Mesodermal cell (in vitro differentiated cells): ENCODE measurements around the gene CTIF.

ENCODE experiments used
- H3K27ac ChIP-seq: 2 replicates; pipeline ENCODE4 v1.7.0; 2013; ENCODE audit warnings: mild to moderate bottlenecking, low read depth, low read length, moderate library complexity; ENCODE audit not compliant: severe bottlenecking
- H3K36me3 ChIP-seq: 2 replicates; pipeline ENCODE4 v1.7.1; 2013; ENCODE audit warnings: mild to moderate bottlenecking, low read length, moderate library complexity; ENCODE audit not compliant: control insufficient read depth, insufficient read depth
- H3K4me1 ChIP-seq: one replicate; pipeline ENCODE4 v1.7.1; 2013; ENCODE audit warnings: mild to moderate bottlenecking, low read length; ENCODE audit not compliant: insufficient read depth, control insufficient read depth, poor library complexity, severe bottlenecking
- H3K4me3 ChIP-seq: 2 replicates; pipeline ENCODE4 v1.7.0; 2013; ENCODE audit warnings: low read length, control low read depth, mild to moderate bottlenecking; ENCODE audit not compliant: insufficient read depth, poor library complexity, severe bottlenecking; ENCODE audit errors: extremely low read depth
- H3K9me3 ChIP-seq: 2 replicates; pipeline ENCODE4 v1.7.1; 2013; ENCODE audit warnings: mild to moderate bottlenecking, low read length, moderate library complexity; ENCODE audit not compliant: control insufficient read depth
- WGBS, 2 experiments: methylation state at CpG; one replicate each; pipeline ENCODE4 v1.1.5; 2013; ENCODE audit warnings: missing lambda C conversion rate in 2 of 2; ENCODE audit not compliant: insufficient coverage in 2 of 2; 5-methylcytosine and 5-hydroxymethylcytosine counted together

CTIF gene

GRCh38 chr18:48824231-48824970 lies 285.6 kb downstream of the CTIF start:
- Histone ChIP-seq H3K36me3 (peaks cover 24% of the 10 kb centered on the region), H3K27ac (no peak overlapping the region), H3K9me3 (peaks cover 12% of the 10 kb centered on the region), H3K4me1 (peaks cover 42% of the 10 kb centered on the region), H3K4me3 (no peak overlapping the region)
- 95 to 97% methylated on average over 11 to 13 of the region's 14 CpGs for WGBS, 2 experiments

DNA sequence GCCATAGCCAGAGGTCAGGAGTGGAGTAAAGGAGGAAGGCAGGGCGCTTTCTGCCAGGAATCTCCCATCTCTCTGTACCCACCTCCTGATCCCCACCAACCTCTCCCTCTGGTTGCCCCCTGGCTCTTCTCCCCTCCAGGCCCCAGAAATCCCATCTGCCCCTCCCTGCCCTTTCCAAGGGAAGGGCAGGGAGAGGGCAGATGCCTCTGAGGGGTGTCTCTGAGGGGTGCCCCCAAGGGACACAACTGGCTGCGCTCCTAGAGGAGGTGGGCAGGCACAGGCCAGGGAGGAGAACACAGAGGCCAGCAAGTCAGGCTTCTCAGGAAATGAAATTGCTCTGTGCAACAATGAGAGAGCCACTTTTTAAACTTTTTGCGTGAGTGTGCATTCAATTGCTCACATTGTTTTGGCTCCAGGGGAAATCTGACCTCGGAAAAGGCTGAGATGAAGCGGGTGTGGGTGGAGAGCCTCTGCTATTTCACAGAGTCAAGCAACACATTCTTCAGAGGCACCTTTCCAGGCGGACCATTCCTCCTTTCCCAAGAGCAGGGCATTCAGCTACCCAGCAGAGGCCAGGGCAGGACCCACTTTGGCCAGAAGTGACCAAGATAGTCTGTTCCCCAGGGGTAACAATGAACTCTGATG lies 286.4 kb downstream of the CTIF start:
- 73 to 92% methylated on average over 4 of the region's 6 CpGs for WGBS, 2 experiments
- H3K27ac ChIP-seq, result peak overlapping the region; percentile 49
- H3K36me3 ChIP-seq, result peaks cover 23% of the 10 kb centered on the region
- H3K4me1 ChIP-seq, result peaks cover 50% of the 10 kb centered on the region
- no peak overlapping the region for H3K4me3 ChIP-seq
- H3K9me3 ChIP-seq, result peaks cover 12% of the 10 kb centered on the region

- H3K27ac ChIP-seq, result peak overlapping the region; percentile 98
- peaks cover 16% of the 10 kb centered on the region for H3K36me3 ChIP-seq
- peaks cover 56% of the 10 kb centered on the region for H3K4me1 ChIP-seq
- H3K9me3 ChIP-seq, result peaks cover 12% of the 10 kb centered on the region
- H3K4me3 ChIP-seq, result no peak overlapping the region
- WGBS, 2 experiments, result 89 to 97% methylated on average over 5 to 6 of the region's 7 CpGs
Measured at GRCh38 chr18:48826271-48826670, 287.4 kb downstream of the CTIF start.

DNA sequence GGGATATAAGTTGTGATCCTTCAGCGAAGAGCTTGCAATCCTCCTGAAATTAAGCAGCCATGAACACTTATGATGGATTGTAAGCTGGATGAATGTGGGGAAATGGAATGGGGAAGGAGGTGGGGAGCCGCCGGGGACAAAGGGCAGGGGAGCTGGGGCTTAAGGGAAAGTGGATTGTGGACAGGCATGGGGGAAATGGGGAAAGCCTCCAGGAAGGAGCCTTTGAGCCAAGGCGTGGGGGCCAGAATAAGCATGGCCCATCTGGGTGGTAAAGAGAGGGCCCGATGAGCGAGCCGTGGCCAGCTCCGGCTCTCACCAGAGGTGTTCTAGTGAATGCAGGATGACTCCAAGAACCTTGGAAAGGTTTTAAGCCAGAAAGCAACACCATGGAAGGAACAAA lies 288.0 kb downstream of the CTIF start:
- Histone ChIP-seq H3K27ac (peak overlapping the region; percentile 98), H3K4me1 (peaks cover 59% of the 10 kb centered on the region), H3K36me3 (peaks cover 16% of the 10 kb centered on the region), H3K4me3 (no peak overlapping the region), H3K9me3 (peaks cover 12% of the 10 kb centered on the region)
- WGBS, 2 experiments, result 96 to 98% methylated on average over 6 to 8 of the region's 8 CpGs

DNA sequence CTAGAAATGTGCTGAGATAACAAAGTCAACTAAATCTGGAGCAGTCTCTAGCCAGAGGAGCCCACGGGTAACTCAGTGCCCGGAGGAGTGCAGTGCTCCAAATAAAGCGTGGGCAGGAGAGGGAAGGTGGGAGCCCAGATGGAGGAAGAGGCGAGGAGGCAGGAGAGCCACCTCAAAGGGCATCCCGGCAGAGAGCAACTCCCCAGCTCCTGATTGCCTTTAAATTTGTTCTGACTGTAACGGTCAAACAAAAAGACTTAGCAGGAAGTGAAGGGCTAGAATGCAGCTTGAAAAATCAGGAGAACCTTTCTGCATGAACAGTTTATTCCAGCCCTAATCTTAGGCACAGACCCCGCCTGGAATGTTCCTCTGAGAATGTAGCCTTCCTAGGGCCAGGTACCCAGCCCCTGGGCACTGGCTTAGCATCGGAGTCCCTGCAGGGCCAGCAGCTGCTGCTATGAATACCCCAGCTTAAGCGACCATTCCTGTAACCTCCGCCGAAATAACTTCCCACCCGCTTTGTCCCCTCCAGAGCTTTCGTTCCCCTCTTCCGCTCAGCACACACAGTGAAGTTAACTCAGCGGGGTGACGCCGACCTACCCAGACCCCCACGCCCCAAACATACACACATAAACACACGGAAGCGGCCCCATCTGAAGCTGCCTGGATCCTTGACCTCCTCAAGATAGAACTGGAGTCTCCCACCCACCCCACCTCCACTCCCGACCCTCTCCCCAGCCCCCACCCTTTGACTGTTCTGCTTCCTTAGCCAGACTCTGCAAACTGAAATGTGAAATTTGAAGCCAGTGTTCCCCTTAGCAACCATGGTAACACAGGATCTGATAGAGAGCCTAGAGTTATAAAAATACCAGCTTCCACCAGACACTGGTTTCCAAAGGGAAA lies 288.7 kb downstream of the CTIF start:
- Histone ChIP-seq H3K27ac (peak overlapping the region; percentile 98), H3K4me3 (peak overlapping the region; percentile 18), H3K4me1 (peaks cover 67% of the 10 kb centered on the region), H3K9me3 (peaks cover 12% of the 10 kb centered on the region), H3K36me3 (peaks cover 12% of the 10 kb centered on the region)
- WGBS, 2 experiments, result 27 to 33% methylated on average over 15 to 21 of the region's 21 CpGs

- no CpG with 5 or more reads among the region's 3 CpGs for WGBS, 2 experiments
- Histone ChIP-seq H3K27ac (peak overlapping the region; percentile 98), H3K36me3 (peaks cover 7% of the 10 kb centered on the region), H3K9me3 (peaks cover 6% of the 10 kb centered on the region), H3K4me3 (peak overlapping the region; percentile 18), H3K4me1 (peaks cover 73% of the 10 kb centered on the region)
Measured at GRCh38 chr18:48828194-48828545, 289.3 kb downstream of the CTIF start.

- WGBS, 2 experiments, result 34 to 49% methylated on average over 4 to 5 of the region's 15 CpGs
Measured at GRCh38 chr18:48828691-48829442, 290.0 kb downstream of the CTIF start.

GRCh38 chr18:48829443-48830149 lies 290.8 kb downstream of the CTIF start:
- H3K27ac ChIP-seq, result peak overlapping the region; percentile 98
- WGBS, 2 experiments, result 41 to 54% methylated on average over 10 to 11 of the region's 13 CpGs

More at GRCh38 chr18:48828691-48829442, 290.0 kb downstream of the CTIF start:
- H3K9me3 ChIP-seq, result no peaks in the 10 kb centered on the region
- H3K36me3 ChIP-seq, result peaks cover under 1% of the 10 kb centered on the region
- H3K27ac ChIP-seq, result peak overlapping the region; percentile 98
- peaks cover 80% of the 10 kb centered on the region for H3K4me1 ChIP-seq
- H3K4me3 ChIP-seq, result peak overlapping the region; percentile 18

DNA sequence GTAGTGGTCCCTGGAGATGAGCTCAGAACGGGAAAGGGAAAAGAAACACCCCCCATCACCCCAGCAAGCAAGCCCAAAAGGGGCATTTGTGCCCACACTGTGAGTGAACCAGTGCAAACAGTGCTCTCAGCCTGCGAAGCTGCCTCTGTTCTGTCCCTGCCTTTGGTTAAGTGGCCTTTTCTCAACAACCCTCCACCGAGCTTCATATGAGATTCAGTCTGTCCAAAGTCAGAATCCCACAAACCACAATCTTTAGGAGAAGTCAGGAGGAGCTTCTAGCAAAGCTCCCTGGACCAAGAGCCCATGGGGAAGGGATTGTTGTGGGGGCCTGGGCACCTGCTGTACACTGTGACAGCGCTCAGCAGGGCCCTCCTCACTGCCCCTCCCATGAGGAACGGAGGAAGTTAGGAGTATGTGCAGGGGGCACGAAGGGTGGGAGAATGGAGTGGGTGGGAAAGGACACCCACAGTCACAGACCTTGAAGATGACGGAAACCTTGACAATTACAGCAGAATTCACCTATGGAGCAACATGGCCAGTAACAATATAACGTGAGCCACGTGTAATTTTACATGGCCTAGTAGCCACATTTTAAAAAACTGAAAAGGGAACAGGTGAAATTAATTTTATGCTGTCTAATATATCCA lies 292.4 kb downstream of the CTIF start:
- WGBS, 2 experiments, result 86 to 100% methylated on average over 1 to 6 of the region's 9 CpGs
- peaks cover 87% of the 10 kb centered on the region for H3K4me1 ChIP-seq
- no peak overlapping the region for H3K27ac ChIP-seq
- no peak overlapping the region for H3K4me3 ChIP-seq
- no peaks in the 10 kb centered on the region for H3K36me3 ChIP-seq
- no peaks in the 10 kb centered on the region for H3K9me3 ChIP-seq

More at GRCh38 chr18:48829443-48830149, 290.8 kb downstream of the CTIF start:
- Histone ChIP-seq H3K4me1 (peaks cover 85% of the 10 kb centered on the region), H3K9me3 (no peaks in the 10 kb centered on the region), H3K36me3 (no peaks in the 10 kb centered on the region), H3K4me3 (no peak overlapping the region)
